HG03565 (cell line): ENCODE measurements around the gene CIROP.
"Not testable (repeated sequence)": the region's sequence is repeated elsewhere in the genome, so short reads cannot be mapped to it uniquely, and the experiment has no call there.

Experiments used
- ATAC-seq: cut with Tn5 transposase; IDR thresholded peaks from one replicate; pipeline ENCODE4 v1.9.1; 2021; ENCODE audit warnings: mild to moderate bottlenecking, moderate library complexity; ENCODE audit not compliant: unreplicated experiment

Gene CIROP

GRCh38 chr14:23114120-23114458, 9.3 kb upstream of the CIROP start:
- ATAC-seq = no peak

DNA sequence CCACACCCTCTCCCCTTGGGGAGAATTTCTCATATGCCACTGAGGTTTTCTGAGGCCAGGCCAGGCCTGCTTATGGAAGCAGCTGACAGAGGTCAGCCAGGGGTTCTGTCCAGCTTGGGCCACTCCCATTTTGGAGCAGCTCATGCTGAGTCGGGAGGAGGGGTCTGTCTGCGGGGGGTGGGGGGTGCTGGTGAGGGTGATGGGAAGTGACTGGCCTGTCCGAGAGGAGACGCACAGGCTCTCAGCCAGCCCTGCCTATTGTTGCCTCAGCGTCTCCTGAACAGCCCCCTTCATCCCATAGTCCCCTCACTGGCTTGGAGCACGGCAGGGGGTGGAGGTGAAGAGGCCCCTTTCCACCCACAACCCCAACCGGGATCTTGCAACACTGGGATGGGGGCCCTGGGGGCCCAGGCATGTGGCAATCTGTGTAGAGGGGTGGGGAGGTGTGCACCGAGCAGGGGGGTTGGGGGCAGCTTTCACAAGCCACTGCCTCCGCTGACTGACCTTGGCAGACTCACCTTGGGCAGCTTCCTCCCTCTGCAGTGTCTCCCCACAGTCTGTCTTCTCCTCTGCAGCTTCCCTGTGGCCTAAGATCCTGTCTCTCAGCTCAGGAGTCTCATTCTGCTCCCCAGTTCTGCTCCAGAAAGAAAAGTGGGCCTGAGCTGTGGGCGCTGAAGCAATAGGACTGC, 8.8 kb upstream of the CIROP start:
- ATAC-seq = no peak

DNA sequence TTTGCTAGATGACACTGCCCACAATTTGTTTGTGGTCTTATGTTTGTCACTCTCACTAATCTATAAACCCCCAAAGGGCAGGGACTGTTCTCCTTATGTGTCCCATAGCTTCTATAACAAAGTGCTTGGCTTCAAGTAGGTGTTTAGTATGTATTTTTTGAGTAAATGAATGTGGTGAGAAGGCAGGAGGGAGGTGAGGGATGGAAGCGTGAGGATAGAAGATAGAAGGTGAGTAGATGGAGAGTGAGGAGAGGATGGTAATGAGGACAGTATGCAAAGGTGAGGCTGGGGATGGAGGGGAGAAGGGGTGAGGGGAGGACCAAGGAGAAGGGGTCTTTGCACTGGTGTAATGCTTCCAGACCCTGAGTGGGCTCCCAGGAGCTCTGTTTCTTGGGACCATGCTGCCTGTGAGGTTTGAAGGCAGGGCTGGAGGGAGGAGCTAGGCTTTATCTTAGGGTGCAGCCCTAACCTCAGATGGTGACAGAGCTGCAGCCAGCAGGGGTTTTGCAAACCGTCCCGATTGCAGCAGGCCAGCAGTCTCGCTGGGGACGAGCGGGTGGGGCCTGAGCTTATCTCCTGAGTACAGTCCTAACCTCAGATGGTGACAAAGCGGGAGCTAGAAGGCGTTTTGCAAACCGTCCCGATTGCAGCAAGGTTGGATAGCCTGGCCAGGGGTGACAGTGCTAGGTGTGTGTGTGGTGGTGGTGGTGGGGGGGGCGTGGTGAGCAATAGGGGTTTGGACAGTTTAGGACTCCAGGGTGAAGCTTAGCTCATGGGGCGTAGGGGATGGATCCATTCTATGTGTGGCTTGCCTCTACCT, 7.8 kb upstream of the CIROP start:
- no peak for ATAC-seq

- no peak for ATAC-seq
These were observed 6.0 kb upstream of the CIROP start for GRCh38 chr14:23110579-23111365.

GRCh38 chr14:23109769-23110168, 5.0 kb upstream of the CIROP start:
- ATAC-seq = no peak

DNA sequence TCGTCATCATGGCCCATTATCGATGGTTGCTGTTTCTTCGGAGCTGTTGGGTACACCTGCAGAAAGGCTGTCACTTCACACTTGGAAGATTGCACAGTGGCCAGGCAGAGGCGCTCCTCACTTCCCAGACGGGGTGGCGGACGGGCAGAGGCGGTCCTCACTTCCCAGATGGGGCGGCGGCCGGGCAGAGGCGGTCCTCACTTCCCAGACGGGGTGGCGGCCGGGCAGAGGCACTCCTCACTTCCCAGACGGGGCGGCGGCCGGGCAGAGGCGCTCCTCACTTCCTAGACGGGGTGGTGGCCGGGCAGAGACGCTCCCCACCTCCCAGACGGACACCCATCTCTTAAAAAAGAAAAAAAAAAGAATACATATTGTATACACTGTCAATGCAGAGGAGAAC, 3.4 kb upstream of the CIROP start:
- not testable (repeated sequence) for ATAC-seq

- ATAC-seq = not testable (repeated sequence)
These were observed 2.8 kb upstream of the CIROP start for GRCh38 chr14:23107620-23108019.

DNA sequence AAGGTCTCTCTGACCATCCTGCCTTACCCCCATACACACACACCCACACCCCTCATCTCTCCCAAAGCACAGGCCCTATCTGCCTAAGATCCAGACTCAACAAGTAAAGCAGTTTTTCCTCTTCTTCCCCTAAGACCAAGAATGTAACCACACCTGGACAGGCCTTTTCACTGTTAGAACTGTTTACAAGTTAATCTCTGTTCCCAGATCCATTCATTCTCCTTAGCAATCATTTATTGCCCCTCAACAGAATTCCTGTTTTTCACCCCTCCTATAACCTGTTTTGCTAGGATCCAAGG, 1.9 kb upstream of the CIROP start:
- no peak for ATAC-seq

GRCh38 chr14:23105348-23105824, 597 bp upstream of the CIROP start:
- ATAC-seq = no peak

DNA sequence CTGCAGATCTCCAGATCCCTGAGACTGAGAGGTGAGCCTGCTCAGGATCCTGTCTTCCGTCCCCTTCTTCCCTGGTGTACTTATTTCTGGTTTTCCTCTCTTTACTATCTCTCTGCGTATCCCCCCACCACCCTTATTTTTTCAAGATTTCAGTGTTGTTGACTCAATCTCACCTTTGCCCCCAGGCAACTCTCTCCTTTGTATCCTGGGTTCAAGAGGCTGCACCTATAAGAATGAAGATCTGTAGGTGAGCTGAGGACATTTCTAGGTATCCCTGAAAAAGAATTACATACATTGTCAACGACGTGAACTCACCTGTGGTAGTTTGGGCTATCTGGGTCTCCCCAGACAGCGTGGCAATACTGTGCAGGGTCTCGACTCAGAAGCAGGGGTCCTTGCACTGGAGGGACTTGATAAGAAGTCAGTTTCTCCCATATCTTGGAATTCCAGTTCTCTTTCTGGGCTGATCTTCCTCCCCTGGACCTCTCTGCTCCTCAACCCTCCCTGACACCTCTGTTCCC, 659 bp downstream of the CIROP start:
- ATAC-seq = no peak

GRCh38 chr14:23103581-23103980, 1.2 kb downstream of the CIROP start:
- no peak for ATAC-seq

- no peak for ATAC-seq
These were observed 2.0 kb downstream of the CIROP start for GRCh38 chr14:23102801-23103200.

DNA sequence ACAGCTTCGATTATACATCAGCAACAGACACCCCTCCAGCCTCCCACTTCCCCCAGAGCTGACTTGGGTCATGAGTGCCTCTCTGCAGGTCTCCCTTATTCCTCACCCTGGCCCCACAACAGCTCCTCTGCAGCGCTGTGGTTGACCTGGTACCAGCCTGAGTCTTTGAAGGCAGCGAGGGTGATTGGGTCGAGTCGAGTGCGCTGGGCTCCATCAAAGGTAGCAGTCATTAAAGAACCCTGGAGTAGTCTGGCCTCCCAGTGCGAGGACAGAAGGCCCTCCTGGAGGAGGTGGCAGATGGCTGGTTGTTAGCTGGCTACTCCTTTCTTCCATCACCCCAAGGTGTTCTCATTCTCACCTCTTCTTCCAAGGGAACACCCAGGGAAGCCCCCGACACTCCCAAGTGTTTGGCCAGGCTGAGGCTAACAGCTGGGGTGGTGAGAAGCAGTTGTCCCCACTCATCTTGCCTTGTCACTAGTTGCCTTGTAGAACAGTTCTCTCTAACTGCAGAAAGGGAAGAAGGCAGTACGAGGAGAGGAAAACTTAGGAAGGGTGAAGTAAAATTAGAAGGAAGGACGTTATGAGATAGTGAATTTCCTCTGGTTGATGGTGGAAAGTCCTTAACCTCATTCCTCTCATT, 2.7 kb downstream of the CIROP start:
- no peak for ATAC-seq

DNA sequence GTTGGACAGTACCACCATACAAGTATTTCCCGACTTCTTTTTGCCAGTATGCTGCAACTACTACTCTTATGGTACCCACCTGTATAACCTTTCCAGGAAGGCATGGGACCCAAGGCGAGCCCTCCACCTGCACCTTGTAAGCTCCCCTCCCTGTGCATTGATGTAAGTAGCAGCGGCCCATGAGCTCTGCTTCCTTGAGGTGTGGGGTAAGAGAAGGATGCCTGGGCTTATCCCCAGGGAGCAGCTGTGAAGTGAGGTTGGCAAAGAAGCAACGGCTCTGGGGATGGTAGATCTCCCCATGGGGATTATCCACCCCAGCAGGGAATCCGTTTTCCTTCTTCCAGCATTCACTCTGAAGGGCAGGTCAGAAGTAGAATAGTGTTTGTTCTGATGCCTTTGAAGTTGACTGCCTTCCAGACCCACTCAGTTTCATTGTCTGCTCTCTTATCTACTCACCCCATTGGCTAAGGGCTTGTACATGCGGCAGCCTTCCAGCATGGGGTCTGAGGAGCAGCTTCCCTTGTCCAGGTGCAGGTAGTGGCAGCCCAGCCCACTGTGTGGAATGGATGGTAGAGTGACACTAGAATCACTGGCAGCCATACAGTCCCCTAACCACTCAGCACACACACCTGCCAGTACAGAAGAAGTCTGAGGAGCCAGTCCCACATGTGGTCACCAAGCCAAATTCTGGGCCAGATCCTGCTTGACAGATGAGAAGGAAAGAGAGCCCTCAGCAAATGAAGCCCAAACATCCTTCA, 3.4 kb downstream of the CIROP start:
- no peak for ATAC-seq

DNA sequence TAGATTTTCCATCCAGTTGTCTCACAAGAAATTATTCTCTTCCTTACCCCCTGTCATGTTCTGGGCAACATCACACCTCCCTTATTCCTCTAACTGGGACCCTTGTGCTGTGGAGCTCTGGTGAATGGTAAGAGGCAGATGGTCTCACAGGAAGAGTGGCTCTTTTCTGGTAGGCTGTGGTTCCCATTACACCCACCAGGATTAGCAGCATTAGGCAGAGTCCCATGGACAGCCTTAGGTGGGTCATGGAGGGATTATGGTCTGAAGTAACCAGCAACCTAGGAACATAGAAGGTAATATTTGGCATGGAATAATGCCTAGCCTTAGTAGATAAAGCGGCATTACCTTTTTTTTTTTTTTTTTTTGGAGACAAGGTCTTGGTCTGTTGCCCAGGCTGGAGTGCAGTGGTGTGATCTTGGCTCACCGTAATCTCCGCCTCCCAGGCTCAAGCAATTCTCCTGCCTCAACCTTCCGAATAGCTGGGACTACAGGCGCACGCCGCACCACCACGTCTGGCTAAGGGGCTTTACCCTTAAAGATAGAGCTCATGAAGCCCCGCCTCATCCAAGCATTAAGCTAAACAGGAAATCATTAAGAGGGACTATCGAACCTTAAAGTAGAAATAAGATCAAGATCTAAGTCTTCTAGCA, 5.5 kb downstream of the CIROP start:
- no peak for ATAC-seq

- ATAC-seq = no peak
These were observed 7.0 kb downstream of the CIROP start for GRCh38 chr14:23097786-23098185.

DNA sequence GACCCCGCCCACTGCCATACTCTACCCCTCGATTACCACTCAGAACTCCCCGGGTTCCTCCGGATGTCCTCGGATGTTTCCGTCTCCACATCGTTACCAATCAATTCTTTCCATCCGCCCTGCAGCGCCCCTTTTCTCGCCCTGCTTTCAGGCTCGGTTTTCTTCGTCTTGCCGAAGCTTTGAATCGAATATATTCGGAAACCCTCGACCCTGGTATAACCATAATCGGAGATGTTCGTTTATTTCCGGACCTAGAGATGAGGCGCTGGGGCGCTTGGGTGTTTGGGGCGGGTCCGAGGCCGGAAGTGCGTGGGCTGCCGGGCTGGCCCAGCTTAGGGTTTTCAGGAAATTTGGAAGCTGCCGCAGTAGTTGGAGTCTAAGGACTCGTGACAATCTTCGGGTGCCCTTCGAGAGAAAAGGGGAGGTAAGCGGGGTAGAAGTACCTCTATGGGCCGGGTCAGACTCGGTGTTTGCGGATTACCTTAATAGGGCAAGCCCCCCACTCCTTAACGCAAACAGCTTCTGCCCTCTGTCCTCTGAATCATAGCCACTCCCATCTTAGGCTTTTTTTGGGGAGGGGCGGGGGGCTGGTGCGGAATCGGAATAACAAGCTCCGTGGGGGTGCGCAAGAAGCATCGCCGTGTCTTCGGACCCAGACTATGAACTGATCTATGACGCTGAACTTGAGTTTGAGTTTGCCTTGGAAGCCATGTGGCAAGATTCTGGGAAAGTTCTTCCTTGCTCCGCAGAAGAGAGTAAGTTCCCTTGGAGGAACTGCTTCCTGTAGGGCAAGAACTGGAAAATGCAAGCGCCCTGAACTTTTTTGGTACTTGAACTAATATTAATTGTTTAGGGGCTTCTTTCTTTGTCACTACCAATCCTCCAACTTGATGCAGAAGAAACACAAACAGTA, 9.3 kb downstream of the CIROP start, which contains the start of gene C14orf119:
C14orf119 (plus strand) TSS at position 310 of the 913 bp plus-strand sequence. CDS start 2,154 bp downstream, outside the sequence.
- peak; percentile 92 for ATAC-seq

GRCh38 chr14:23094666-23095195, 10.1 kb downstream of the CIROP start, which contains the start of gene ACIN1:
ACIN1 (minus strand) TSS chr14:23095136; CDS start chr14:23095112, 24 bp downstream.
- ATAC-seq = peak; percentile 14
